Thyroid gland (tissue), 4 donors: Measurements from ENCODE around the gene ADARB2. TPM values are rescaled to one million over a fixed set of nuclear protein-coding genes. Genes with fewer than 3 reads are reported as not detected.

ENCODE experiments used
- DNase-seq, 2 donors: peaks; one replicate each; pipeline ENCODE4 v3.0.0-alpha.2; 2019
- H3K27ac ChIP-seq, 3 donors: fragments of 200-600 bp; sonication (generic); 1 replicate in 2 of 3; 2 replicates in 1 of 3; pipeline ENCODE4 v1.5.1; 2016 to 2019; ENCODE audit warnings: mild to moderate bottlenecking in 1 of 3, moderate library complexity in 1 of 3
- H3K27me3 ChIP-seq: fragments of 200-600 bp; sonication (generic); one replicate; pipeline ENCODE4 v1.5.1; 2019
- H3K36me3 ChIP-seq, 2 donors: fragments of 200-600 bp; sonication (generic); one replicate each; pipeline ENCODE4 v1.5.1; 2016 to 2019
- H3K4me1 ChIP-seq, 2 donors: fragments of 200-600 bp; sonication (generic); one replicate each; pipeline ENCODE4 v1.5.1; 2017 to 2019
- H3K4me3 ChIP-seq, 3 donors: fragments of 200-600 bp; sonication (generic); replicated peaks in 1 of 3; 1 replicate in 2 of 3; 2 replicates in 1 of 3; pipeline ENCODE4 v1.5.1; 2016; ENCODE audit warnings: mild to moderate bottlenecking in 1 of 3
- H3K9me3 ChIP-seq: fragments of 200-600 bp; sonication (generic); one replicate; pipeline ENCODE4 v1.5.1; 2017
- CTCF ChIP-seq, 6 experiments: fragments of 200-600 bp in 3 of 6; fragments of 450-650 bp in 3 of 6; sonication (generic) in 3 of 6; IDR thresholded peaks; one replicate each; pipeline ENCODE4 v1.5.1; 2016 to 2019; ENCODE audit warnings: antibody characterized with exemption in 6 of 6, mild to moderate bottlenecking in 2 of 6, inconsistent platforms in 1 of 6, moderate library complexity in 1 of 6
- POLR2A ChIP-seq, 2 donors: fragments of 450-650 bp; IDR thresholded peaks; one replicate each; pipeline ENCODE4 v1.6.1; 2017; ENCODE audit warnings: antibody characterized with exemption in 2 of 2, mild to moderate bottlenecking in 2 of 2, moderate library complexity in 1 of 2
- WGBS, 2 donors: methylation state at CpG; one replicate each; pipeline ENCODE4 v1.1.5; 2017; 5-methylcytosine and 5-hydroxymethylcytosine counted together
- intact Hi-C: fragments of 100-400 bp; cut with DNase I; formaldehyde crosslinking; loops from one replicate; pipeline ENCODE4 v1.15.1; 2023
- total RNA-seq, 4 donors: library from RNA; depleted of rRNA; stranded (reverse); fragments of >200 nt; gene quantifications; one replicate each; pipeline ENCODE4 v1.2.3, GENCODE V29; 2016

The ADARB2 gene
- total RNA-seq, 4 donors from 2014 or later = 0.08 to 0.15 TPM; not detected in 2

GRCh38 chr10:1217661-1218060 is 519.7 kb downstream of the ADARB2 start:
- TF ChIP-seq POLR2A (IDR thresholded peaks at IDR 0.05) = no peak
- intact Hi-C loops = no loop called here
- Histone ChIP-seq H3K27ac (no peak overlapping the region), H3K9me3 (no peaks in the 10 kb centered on the region), H3K4me1 (no peaks in the 10 kb centered on the region), H3K4me3 (no peak overlapping the region), H3K27me3 (no peaks in the 10 kb centered on the region), H3K36me3 (no peaks in the 10 kb centered on the region)
- WGBS, 2 donors = 89 to 94% methylated on average over 8 to 9 of the region's 9 CpGs
- no peak for DNase-seq

- DNase-seq = no peak
- TF ChIP-seq POLR2A (IDR thresholded peaks at IDR 0.05) (no peak), CTCF (IDR thresholded peaks at IDR 0.05) (no peak)
- H3K4me1 ChIP-seq = no peaks in the 10 kb centered on the region
- intact Hi-C loops = no loop called here
- no peak overlapping the region for H3K4me3 ChIP-seq
- no peaks in the 10 kb centered on the region for H3K36me3 ChIP-seq
- H3K27ac ChIP-seq = no peak overlapping the region
- WGBS, 2 donors = 91% methylated on average over 14 of the region's 14 CpGs
- H3K9me3 ChIP-seq = no peaks in the 10 kb centered on the region
- H3K27me3 ChIP-seq = no peaks in the 10 kb centered on the region
Observed at GRCh38 chr10:1217237-1217587, 520.1 kb downstream of the ADARB2 start.

- intact Hi-C loops = no loop called here
- Histone ChIP-seq H3K36me3 (no peaks in the 10 kb centered on the region), H3K4me3 (no peak overlapping the region), H3K27me3 (no peaks in the 10 kb centered on the region), H3K9me3 (no peaks in the 10 kb centered on the region), H3K4me1 (no peaks in the 10 kb centered on the region), H3K27ac (no peak overlapping the region)
- TF ChIP-seq POLR2A (IDR thresholded peaks at IDR 0.05) (no peak), CTCF (IDR thresholded peaks at IDR 0.05) (no peak)
- WGBS, 2 donors = 84 to 96% methylated on average over 7 to 23 of the region's 31 CpGs
- no peak for DNase-seq
Observed at GRCh38 chr10:1216574-1217236, 520.6 kb downstream of the ADARB2 start.

- no peaks in the 10 kb centered on the region for H3K9me3 ChIP-seq
- no peaks in the 10 kb centered on the region for H3K4me1 ChIP-seq
- H3K27me3 ChIP-seq = no peaks in the 10 kb centered on the region
- no peak overlapping the region for H3K4me3 ChIP-seq
- no peak for DNase-seq
- H3K27ac ChIP-seq = no peak overlapping the region
- 84 to 89% methylated on average over 20 to 21 of the region's 22 CpGs for WGBS, 2 donors
- H3K36me3 ChIP-seq = no peaks in the 10 kb centered on the region
- intact Hi-C loops = no loop called here
- no peak for TF ChIP-seq CTCF (IDR thresholded peaks at IDR 0.05)
- TF ChIP-seq POLR2A (IDR thresholded peaks at IDR 0.05) = no peak
Observed at GRCh38 chr10:1215862-1216573, 521.3 kb downstream of the ADARB2 start.

GRCh38 chr10:1214882-1215540 is 522.3 kb downstream of the ADARB2 start:
- intact Hi-C loops = no loop called here
- Histone ChIP-seq H3K4me1 (no peaks in the 10 kb centered on the region), H3K4me3 (no peak overlapping the region), H3K9me3 (no peaks in the 10 kb centered on the region), H3K27ac (no peak overlapping the region), H3K27me3 (no peaks in the 10 kb centered on the region), H3K36me3 (no peaks in the 10 kb centered on the region)
- no peak for DNase-seq
- TF ChIP-seq POLR2A (IDR thresholded peaks at IDR 0.05) = no peak
- TF ChIP-seq CTCF (IDR thresholded peaks at IDR 0.05) = no peak
- 85% methylated on average over 12 to 15 of the region's 16 CpGs for WGBS, 2 donors
